NOMO-1 (cell line): ENCODE results near the gene GNE.

Experiments
- DNase-seq, 2 experiments: peaks; one replicate each; lab custom pipeline; 2025; ENCODE audit not compliant: unreplicated experiment in 2 of 2; lab: John Stamatoyannopoulos, UW

The GNE gene

DNA sequence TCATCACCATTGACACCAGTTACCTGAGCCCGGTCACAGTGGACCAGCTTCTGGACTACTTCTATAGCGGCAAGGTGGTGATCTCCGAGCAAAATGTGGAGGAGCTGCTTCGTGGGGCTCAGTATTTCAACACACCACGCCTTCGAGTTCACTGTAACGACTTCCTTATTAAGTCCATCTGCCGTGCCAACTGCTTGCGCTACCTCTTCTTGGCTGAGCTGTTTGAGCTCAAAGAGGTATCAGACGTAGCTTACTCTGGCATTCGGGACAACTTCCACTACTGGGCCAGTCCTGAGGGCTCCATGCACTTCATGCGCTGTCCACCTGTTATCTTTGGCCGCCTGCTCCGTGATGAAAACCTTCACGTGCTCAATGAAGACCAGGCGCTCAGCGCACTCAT is 88.5 kb downstream of the GNE start:
- DNase-seq: peak; percentile 85 to 90

DNA sequence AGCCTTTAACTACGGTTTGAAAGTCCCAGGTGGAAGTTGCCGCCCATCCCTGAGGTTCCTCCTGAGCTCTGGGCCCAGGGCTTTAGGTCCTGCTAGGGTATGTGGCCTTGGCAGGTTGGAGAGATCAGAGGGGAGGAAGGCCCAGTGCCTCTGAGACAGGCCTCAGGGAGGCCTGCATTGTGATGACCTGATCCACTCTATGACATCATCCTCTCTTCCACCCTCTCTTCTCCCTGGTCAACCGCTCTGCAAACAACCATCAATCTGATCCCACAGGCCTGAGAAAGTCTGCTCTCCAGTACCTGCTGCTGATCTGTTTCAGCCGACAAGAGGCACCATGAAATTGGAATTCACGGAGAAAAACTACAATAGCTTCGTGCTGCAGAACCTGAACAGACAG is 89.1 kb downstream of the GNE start, which contains the start of gene CCIN:
Gene CCIN (plus strand): TSS at position 223 of the 400 bp plus-strand sequence. CDS start 115 bp downstream, at position 338.
- no peak for DNase-seq

DNA sequence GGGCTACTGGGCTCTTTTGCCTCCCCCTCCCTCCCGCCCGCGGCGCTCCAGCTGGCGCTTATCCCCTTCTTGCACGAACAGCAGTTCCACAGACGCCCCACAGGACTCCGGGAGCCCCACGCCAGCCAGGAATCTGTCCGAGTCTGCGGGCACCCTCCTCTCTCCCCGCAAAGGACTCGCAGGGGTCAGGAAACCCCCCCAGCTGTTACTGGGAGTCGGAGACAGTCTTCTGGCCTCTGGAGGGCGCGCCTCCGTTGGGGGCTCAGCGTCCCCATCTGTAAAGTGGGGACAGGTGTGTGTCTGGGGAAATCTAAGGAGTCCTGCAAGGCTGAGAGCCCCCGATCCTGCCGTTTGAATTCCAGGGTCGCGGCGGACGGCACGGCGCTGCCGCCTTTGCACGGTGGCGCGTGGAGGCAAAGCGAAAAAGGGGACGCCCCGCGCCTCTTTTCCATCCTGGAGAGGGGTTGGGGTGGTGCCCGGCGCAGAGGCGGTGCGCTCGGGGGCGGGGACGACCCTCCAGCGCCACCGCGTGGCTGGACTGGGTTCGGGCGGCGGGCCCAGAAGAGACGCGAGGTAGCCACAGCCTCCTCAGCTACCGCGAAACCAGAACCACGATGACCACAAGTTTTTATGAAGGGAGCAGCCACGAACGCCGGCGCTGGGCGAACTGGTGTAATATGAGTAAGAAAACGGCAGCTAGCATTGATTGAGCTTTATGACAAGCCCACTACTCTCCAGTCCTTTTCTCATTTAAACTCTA is 91.9 kb downstream of the GNE start:
- DNase-seq: peak; percentile 90 to 95

DNA sequence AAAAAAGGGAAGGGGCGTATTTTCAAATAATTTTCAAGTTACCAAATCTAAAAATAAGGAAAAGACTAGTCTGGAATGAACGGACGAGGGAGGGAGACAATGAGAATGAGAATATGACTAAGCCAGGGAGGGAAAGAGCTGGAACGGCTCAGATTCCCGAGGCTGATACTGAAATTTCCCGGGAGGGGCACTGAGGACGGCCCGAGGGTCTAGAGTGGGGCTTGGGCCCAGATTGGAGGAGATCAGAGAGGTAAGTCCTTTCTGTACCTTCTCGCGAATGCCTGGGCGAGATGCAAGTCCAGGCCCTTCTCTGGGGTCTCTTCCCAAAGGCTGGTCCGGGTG is 92.5 kb downstream of the GNE start:
- no peak for DNase-seq

DNA sequence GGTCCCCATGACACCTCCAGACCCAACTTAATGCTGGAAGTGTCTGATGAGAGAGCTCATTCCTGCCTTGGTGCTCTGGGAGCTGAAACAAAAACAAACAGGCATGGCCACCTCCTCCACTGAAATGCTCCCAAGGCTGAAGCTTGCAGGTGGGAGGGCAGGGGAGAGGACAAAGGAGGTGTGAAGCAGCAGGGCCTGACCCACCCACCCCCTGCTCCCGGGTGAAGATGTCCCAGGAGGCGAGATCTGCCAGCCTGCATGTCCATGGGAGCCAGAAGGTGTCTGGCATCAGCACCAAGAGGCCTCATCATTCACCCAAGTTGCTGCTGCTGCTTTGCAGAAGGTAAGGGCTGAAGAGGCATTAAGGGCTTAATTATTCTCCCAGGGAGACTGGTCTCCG is 93.3 kb downstream of the GNE start:
- DNase-seq: no peak
